HepG2 (cell line): ENCODE data around the gene RPTOR. TPM values are rescaled to one million over a fixed set of nuclear protein-coding genes. Genes with fewer than 3 reads are reported as not detected.

Experiments
- ATAC-seq: fragments of 200-7000 bp; cut with Tn5 transposase; 3 replicates; pipeline ENCODE4 v1.9.1; 2020; ENCODE audit warnings: mild to moderate bottlenecking, moderate library complexity
- BruUV-seq: library from RNA; stranded (reverse); fragments of 400-500 nt; replicated peaks from 2 replicates; lab custom pipeline; 2021; lab: Mats Ljungman, UMichigan
- CTCF ChIA-PET: fragments of 300-600 bp; formaldehyde crosslinking; extraction: SDS; loops from one replicate; lab custom pipeline; 2021; ENCODE audit warnings: low total read pairs, inconsistent platforms, low intra/inter-chr PET ratio; lab: Yijun Ruan, JAX
- POLR2A ChIA-PET: fragments of 350-600 bp; sonication (Branson Sonifier 250); formaldehyde crosslinking; loops from one replicate; lab custom pipeline; 2020; ENCODE audit warnings: antibody characterized with exemption, inconsistent platforms; lab: Yijun Ruan, JAX
- DNase-seq: peaks from one replicate; pipeline ENCODE4 v3.0.0-alpha.2; 2015; ENCODE audit warnings: low spot score
- FAIRE-seq: peaks from 3 replicates; lab custom pipeline; 2011; peaks lifted over from hg19 to GRCh38; lab: Jason Lieb, UNC
- H2AFZ ChIP-seq: one replicate; pipeline ENCODE4 v1.6.1; 2011; ENCODE audit warnings: low read length, inconsistent platforms
- H3K27ac ChIP-seq: fragments of 300-600 bp; 3 replicates; pipeline ENCODE4 v1.8.0; 2011; ENCODE audit warnings: mixed run types, mild to moderate bottlenecking, mixed read lengths, low read length, inconsistent platforms; ENCODE audit not compliant: insufficient read depth; ENCODE audit errors: extremely low read length
- H3K27me3 ChIP-seq, 2 experiments: fragments of 200-600 bp in 1 of 2; 2 replicates in 1 of 2; 3 replicates in 1 of 2; pipeline versions ENCODE4 v1.6.0 to v1.8.0; 2011; ENCODE audit warnings: low read length in 2 of 2, mild to moderate bottlenecking in 2 of 2, moderate library complexity in 2 of 2, inconsistent platforms in 1 of 2; ENCODE audit not compliant: insufficient read depth in 2 of 2, control insufficient read depth in 1 of 2
- H3K36me3 ChIP-seq, 2 experiments: fragments of 200-600 bp in 1 of 2; replicated peaks in 1 of 2; 2 replicates in 1 of 2; 3 replicates in 1 of 2; pipeline versions ENCODE4 v1.5.1 to v1.8.0; 2011; ENCODE audit warnings: low read length in 2 of 2, inconsistent platforms in 1 of 2; ENCODE audit not compliant: insufficient read depth in 2 of 2, control insufficient read depth in 1 of 2
- H3K4me1 ChIP-seq: 2 replicates; pipeline ENCODE4 v1.5.1; 2012; ENCODE audit warnings: low read length, inconsistent platforms; ENCODE audit not compliant: insufficient read depth
- H3K4me2 ChIP-seq: 2 replicates; pipeline ENCODE4 v1.6.0; 2011; ENCODE audit warnings: low read depth, low read length, inconsistent platforms
- H3K4me3 ChIP-seq, 3 experiments: fragments of 200-600 bp in 1 of 3; sonication (generic), shearing (Covaris generic) in 1 of 3; replicated peaks in 1 of 3; 2 replicates each; pipeline ENCODE4 v1.5.1; 2011 to 2016; ENCODE audit warnings: low read length in 3 of 3, inconsistent platforms in 2 of 3, low read depth in 2 of 3, mild to moderate bottlenecking in 2 of 3, control low read depth in 1 of 3, mixed read lengths in 1 of 3; ENCODE audit not compliant: insufficient read depth in 1 of 3
- H3K79me2 ChIP-seq: one replicate; pipeline ENCODE4 v1.6.1; 2011; ENCODE audit warnings: low read length, inconsistent platforms; ENCODE audit not compliant: insufficient read depth
- H3K9ac ChIP-seq: 2 replicates; pipeline ENCODE4 v1.6.0; 2011; ENCODE audit warnings: mild to moderate bottlenecking, low read depth, low read length, inconsistent platforms; ENCODE audit not compliant: insufficient read depth
- H3K9me3 ChIP-seq: 2 replicates; pipeline ENCODE4 v1.5.1; 2012; ENCODE audit warnings: mild to moderate bottlenecking, low read length
- H4K20me1 ChIP-seq: 2 replicates; pipeline ENCODE4 v1.6.0; 2011; ENCODE audit warnings: inconsistent platforms, mild to moderate bottlenecking, low read length, moderate library complexity; ENCODE audit not compliant: insufficient read depth
- ATM ChIP-seq: fragments of 450-650 bp; IDR thresholded peaks from 2 replicates; pipeline ENCODE4 v1.7.1; 2017; ENCODE audit warnings: mild to moderate bottlenecking, borderline replicate concordance
- E2F2 ChIP-seq: sonication (generic); formaldehyde crosslinking; IDR thresholded peaks from 2 replicates; pipeline ENCODE4 v1.4.0; 2020; ENCODE audit warnings: missing genetic modification reagents, borderline replicate concordance
- MYPOP ChIP-seq: sonication (generic); formaldehyde crosslinking; IDR thresholded peaks from 2 replicates; pipeline ENCODE4 v1.8.1; 2023; ENCODE audit warnings: mild to moderate bottlenecking, moderate library complexity, missing genetic modification reagents
- ZNF567 ChIP-seq: sonication (generic); formaldehyde crosslinking; IDR thresholded peaks from 2 replicates; pipeline ENCODE4 v1.8.1; 2023; ENCODE audit warnings: mild to moderate bottlenecking, missing genetic modification reagents, borderline replicate concordance
- ZNF850 ChIP-seq: sonication (generic); formaldehyde crosslinking; conservative IDR thresholded peaks from 2 replicates; pipeline ENCODE4 v1.9.0; 2021; ENCODE audit warnings: mild to moderate bottlenecking, missing genetic modification reagents
- whole genome bisulfite sequencing: methylation state at CpG from one replicate; pipeline ENCODE4 v1.1.6; 2017; ENCODE audit warnings: low lambda C conversion rate; 5-methylcytosine and 5-hydroxymethylcytosine counted together
- in situ Hi-C: cut with HindIII; loops from 2 replicates; pipeline ENCODE4 v1.10.0; 2017; ENCODE audit warnings: low pct_unique_long_range_greater_than_20kb; ENCODE audit not compliant: extremely low pct_ligation_motif_present
- intact Hi-C: fragments of 100-400 bp; cut with micrococcal nuclease; formaldehyde crosslinking; loops from one replicate; pipeline ENCODE4 v1.10.0; 2022; ENCODE audit not compliant: unreplicated experiment
- polyA plus RNA-seq, 8 experiments: library from polyadenylated mRNA; depleted of rRNA in 3 of 8; stranded (reverse) in 7 of 8; unstranded in 1 of 8; fragments of >200 nt; fragmentation: Illumina TruSeq in 4 of 8; extraction: Trizol in 4 of 8; gene quantifications; 2 replicates each; pipeline versions ENCODE4 v1.2.1 to v1.2.3, GENCODE V29; 2011 to 2016; ENCODE audit warnings: low read depth in 4 of 8, missing spikeins in 1 of 8, mixed read lengths in 1 of 8; ENCODE audit not compliant: insufficient read depth in 1 of 8
- total RNA-seq, 5 experiments: library from RNA; depleted of rRNA; stranded (reverse); fragments of >200 nt; fragmentation: Illumina TruSeq; extraction: Trizol; gene quantifications; 2 replicates each; pipeline ENCODE4 v1.2.3, GENCODE V29; 2016; ENCODE audit warnings: low read depth in 1 of 5
- TF ChIP-seq, protein P1 (sequence below): sonication (generic); formaldehyde crosslinking; IDR thresholded peaks from 2 replicates; pipeline ENCODE4 v1.8.1; 2023; ENCODE audit warnings: mild to moderate bottlenecking, missing genetic modification reagents
- TF ChIP-seq, protein P2 (sequence below): sonication (generic); formaldehyde crosslinking; IDR thresholded peaks from 2 replicates; pipeline ENCODE4 v1.5.0; 2020; ENCODE audit warnings: mild to moderate bottlenecking, missing genetic modification reagents, borderline replicate concordance
- TF ChIP-seq, protein P3 (sequence below): sonication (generic); formaldehyde crosslinking; conservative IDR thresholded peaks from 2 replicates; pipeline ENCODE4 v1.8.0; 2022; ENCODE audit warnings: low read depth, missing genetic modification reagents

The RPTOR gene
- total and polyA plus RNA-seq, 2 of the 13 experiments (the other 11 are each of a cell fraction or from before 2014, with no cell fraction given): 6.6 to 25.3 TPM

DNA sequence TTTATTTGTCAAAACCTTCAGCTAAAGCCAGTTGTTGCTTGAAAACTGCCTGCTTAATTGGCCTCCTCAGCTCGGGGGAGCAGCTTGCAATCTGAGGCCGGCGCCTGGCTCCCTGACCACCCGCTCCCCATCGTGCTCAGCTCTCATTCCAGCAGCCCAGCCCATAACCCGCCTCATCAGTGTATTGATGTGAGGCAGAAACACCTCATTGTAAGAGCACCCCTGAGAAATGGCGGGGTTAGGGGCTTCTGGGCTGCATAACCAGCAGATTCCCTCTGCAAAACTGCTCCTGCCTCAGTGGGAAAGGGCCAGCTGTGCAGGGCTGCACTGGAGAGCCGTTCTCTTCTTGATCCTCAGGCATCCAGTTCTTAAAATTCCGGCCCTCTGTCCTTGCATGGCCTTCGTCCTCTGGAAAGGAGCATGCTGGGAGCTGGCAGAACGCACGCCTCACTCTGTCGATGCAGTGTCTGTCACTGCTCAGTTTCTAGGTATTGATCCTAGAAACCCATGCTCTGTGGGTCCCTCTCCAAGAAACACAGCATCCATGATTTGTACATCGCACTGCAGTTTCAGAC, 333.2 kb downstream of the RPTOR start:
- CTCF ChIA-PET: no interaction called here
- no peaks in the 10 kb centered on the region for H4K20me1 ChIP-seq
- BruUV-seq: no TSS peak
- TF ChIP-seq, protein P1, sequence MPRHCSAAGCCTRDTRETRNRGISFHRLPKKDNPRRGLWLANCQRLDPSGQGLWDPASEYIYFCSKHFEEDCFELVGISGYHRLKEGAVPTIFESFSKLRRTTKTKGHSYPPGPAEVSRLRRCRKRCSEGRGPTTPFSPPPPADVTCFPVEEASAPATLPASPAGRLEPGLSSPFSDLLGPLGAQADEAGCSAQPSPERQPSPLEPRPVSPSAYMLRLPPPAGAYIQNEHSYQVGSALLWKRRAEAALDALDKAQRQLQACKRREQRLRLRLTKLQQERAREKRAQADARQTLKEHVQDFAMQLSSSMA (CRISPR knock-in tag): no peak
- TF ChIP-seq, protein P2, sequence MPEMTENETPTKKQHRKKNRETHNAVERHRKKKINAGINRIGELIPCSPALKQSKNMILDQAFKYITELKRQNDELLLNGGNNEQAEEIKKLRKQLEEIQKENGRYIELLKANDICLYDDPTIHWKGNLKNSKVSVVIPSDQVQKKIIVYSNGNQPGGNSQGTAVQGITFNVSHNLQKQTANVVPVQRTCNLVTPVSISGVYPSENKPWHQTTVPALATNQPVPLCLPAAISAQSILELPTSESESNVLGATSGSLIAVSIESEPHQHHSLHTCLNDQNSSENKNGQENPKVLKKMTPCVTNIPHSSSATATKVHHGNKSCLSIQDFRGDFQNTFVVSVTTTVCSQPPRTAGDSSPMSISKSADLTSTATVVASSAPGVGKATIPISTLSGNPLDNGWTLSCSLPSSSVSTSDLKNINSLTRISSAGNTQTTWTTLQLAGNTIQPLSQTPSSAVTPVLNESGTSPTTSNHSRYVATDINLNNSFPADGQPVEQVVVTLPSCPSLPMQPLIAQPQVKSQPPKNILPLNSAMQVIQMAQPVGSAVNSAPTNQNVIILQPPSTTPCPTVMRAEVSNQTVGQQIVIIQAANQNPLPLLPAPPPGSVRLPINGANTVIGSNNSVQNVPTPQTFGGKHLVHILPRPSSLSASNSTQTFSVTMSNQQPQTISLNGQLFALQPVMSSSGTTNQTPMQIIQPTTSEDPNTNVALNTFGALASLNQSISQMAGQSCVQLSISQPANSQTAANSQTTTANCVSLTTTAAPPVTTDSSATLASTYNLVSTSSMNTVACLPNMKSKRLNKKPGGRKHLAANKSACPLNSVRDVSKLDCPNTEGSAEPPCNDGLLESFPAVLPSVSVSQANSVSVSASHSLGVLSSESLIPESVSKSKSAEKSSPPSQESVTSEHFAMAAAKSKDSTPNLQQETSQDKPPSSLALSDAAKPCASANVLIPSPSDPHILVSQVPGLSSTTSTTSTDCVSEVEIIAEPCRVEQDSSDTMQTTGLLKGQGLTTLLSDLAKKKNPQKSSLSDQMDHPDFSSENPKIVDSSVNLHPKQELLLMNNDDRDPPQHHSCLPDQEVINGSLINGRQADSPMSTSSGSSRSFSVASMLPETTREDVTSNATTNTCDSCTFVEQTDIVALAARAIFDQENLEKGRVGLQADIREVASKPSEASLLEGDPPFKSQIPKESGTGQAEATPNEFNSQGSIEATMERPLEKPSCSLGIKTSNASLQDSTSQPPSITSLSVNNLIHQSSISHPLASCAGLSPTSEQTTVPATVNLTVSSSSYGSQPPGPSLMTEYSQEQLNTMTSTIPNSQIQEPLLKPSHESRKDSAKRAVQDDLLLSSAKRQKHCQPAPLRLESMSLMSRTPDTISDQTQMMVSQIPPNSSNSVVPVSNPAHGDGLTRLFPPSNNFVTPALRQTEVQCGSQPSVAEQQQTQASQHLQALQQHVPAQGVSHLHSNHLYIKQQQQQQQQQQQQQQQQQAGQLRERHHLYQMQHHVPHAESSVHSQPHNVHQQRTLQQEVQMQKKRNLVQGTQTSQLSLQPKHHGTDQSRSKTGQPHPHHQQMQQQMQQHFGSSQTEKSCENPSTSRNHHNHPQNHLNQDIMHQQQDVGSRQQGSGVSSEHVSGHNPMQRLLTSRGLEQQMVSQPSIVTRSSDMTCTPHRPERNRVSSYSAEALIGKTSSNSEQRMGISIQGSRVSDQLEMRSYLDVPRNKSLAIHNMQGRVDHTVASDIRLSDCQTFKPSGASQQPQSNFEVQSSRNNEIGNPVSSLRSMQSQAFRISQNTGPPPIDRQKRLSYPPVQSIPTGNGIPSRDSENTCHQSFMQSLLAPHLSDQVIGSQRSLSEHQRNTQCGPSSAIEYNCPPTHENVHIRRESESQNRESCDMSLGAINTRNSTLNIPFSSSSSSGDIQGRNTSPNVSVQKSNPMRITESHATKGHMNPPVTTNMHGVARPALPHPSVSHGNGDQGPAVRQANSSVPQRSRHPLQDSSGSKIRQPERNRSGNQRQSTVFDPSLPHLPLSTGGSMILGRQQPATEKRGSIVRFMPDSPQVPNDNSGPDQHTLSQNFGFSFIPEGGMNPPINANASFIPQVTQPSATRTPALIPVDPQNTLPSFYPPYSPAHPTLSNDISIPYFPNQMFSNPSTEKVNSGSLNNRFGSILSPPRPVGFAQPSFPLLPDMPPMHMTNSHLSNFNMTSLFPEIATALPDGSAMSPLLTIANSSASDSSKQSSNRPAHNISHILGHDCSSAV (CRISPR knock-in tag): no peak
- TF ChIP-seq, protein P3, sequence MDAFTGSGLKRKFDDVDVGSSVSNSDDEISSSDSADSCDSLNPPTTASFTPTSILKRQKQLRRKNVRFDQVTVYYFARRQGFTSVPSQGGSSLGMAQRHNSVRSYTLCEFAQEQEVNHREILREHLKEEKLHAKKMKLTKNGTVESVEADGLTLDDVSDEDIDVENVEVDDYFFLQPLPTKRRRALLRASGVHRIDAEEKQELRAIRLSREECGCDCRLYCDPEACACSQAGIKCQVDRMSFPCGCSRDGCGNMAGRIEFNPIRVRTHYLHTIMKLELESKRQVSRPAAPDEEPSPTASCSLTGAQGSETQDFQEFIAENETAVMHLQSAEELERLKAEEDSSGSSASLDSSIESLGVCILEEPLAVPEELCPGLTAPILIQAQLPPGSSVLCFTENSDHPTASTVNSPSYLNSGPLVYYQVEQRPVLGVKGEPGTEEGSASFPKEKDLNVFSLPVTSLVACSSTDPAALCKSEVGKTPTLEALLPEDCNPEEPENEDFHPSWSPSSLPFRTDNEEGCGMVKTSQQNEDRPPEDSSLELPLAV (CRISPR knock-in tag): no peak
- no peak for TF ChIP-seq ZNF567 (CRISPR knock-in tag)
- TF ChIP-seq ATM: no peak
- no peak for TF ChIP-seq MYPOP (CRISPR knock-in tag)
- no peak for TF ChIP-seq ZNF850 (CRISPR knock-in tag)
- no peak for TF ChIP-seq E2F2 (CRISPR knock-in tag)
- TF ChIP-seq, all 625 proteins: peak for 0
- 94% methylated on average over 14 of the region's 14 CpGs for WGBS
- no peak overlapping the region for H3K9ac ChIP-seq
- no peak overlapping the region for H2AFZ ChIP-seq
- no peak overlapping the region for H3K4me3 ChIP-seq
- no peaks in the 10 kb centered on the region for H3K79me2 ChIP-seq
- H3K27me3 ChIP-seq: no peaks in the 10 kb centered on the region
- H3K4me1 ChIP-seq: no peaks in the 10 kb centered on the region
- no peaks in the 10 kb centered on the region for H3K9me3 ChIP-seq
- ATAC-seq (no peak), FAIRE-seq (no peak), DNase-seq (no peak)
- intact Hi-C loops: no loop called here
- in situ Hi-C loops: no loop called here
- H3K4me2 ChIP-seq: no peak overlapping the region
- no peak overlapping the region for H3K27ac ChIP-seq
- H3K36me3 ChIP-seq: peaks cover 26 to 36% of the 10 kb centered on the region in 2 experiments
- POLR2A ChIA-PET: no interaction called here
